ENCODE measurements around the gene NCAPG2.

DNA sequence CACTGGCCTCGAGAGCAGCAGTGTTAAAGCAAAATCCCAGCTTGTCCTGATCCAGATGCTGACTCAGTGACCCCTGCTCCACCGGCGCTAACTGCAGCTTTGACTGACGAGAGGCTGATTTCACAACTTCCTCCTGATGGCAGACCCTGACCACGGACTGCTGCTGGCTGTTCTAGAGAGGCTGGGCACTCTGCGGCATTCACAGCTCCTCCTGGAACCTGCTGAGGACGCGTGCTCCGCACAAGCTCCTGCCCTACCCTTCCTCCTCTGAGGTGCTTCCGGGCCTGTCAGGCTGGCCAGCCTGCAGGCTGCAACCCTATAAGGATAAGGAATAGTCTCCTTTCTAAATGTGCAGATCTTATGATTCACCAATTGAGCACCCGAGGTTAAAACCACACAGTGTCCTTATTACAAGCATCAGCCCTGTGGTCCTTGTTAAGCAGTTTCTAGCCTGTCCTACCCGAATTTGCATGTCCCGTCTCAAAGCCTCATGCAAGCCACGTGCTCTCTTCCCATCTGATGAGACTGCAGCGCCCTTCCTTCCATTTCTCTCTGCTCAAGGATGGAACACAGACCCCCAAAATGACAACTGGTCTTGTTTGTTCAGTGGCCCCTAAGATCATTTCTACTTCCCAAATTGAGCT, 35.5 kb upstream of the NCAPG2 start:
- TF ChIP-seq, protein P1, sequence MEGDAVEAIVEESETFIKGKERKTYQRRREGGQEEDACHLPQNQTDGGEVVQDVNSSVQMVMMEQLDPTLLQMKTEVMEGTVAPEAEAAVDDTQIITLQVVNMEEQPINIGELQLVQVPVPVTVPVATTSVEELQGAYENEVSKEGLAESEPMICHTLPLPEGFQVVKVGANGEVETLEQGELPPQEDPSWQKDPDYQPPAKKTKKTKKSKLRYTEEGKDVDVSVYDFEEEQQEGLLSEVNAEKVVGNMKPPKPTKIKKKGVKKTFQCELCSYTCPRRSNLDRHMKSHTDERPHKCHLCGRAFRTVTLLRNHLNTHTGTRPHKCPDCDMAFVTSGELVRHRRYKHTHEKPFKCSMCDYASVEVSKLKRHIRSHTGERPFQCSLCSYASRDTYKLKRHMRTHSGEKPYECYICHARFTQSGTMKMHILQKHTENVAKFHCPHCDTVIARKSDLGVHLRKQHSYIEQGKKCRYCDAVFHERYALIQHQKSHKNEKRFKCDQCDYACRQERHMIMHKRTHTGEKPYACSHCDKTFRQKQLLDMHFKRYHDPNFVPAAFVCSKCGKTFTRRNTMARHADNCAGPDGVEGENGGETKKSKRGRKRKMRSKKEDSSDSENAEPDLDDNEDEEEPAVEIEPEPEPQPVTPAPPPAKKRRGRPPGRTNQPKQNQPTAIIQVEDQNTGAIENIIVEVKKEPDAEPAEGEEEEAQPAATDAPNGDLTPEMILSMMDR (IDR thresholded peaks at IDR 0.05): no peak
- TF ChIP-seq POLR2A (IDR thresholded peaks at IDR 0.05; ENCODE audit: low read length): no peak
- TF ChIP-seq EP300 (IDR thresholded peaks at IDR 0.05): no peak
- TF ChIP-seq KDM1A (IDR thresholded peaks at IDR 0.05; ENCODE audit: low read depth): no peak
- TF ChIP-seq HOXA7 (CRISPR knock-in tag; IDR thresholded peaks at IDR 0.05): no peak
- TF ChIP-seq REST (IDR thresholded peaks at IDR 0.05): no peak
